Measurements from ENCODE around the gene LRRTM2. TPM values are rescaled to one million over a fixed set of nuclear protein-coding genes. Genes with fewer than 3 reads are reported as not detected.
A peak's percentile ranks its signal among the peaks of the same experiment; 100 is the strongest.

Gene LRRTM2
- total RNA-seq, 1 donor from 2014 or later, result 0.54 TPM

DNA sequence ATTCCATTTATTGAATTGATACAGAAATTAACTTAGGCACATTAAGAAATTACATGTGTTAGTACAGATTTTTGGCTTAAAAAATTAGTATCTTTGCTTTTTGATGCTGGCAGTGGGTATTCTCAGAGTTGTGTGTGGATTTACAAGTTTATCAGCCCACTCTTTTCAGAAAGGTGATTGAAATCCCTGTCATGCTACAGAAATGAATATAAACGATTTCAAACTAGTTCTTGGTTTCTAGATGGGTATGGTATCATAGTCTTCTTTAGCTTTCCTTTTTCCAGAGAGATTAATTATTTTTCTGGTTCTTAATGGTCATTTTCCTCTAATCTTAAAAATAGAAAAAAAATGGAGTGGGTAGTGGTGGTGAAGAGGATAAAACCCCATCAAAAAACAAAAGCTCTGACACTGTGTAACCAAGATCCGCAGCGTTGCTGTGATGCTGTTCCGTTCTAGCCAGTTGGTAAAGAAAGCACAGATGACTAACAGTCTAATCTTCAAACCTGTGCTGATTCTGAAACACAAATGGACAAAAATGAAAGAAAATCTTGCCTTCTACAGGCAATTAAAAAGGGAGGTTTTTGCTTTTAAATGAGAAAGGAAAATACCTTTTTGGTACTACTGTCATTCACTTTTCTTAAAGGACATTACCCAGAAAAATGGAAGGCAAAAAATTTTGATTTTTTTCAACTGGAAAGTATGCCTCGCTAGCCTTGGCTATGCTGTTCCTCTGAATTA is 5.2 kb downstream of the LRRTM2 start:
- no peak for FAIRE-seq
- H3K4me2 ChIP-seq (ENCODE audit: low read length), result peak overlapping the region; percentile 76
- no peaks in the 10 kb centered on the region for H3K9me3 ChIP-seq (ENCODE audit: insufficient read depth, low read depth, low read length)
- no peaks in the 10 kb centered on the region for H3K9me3 Mint-ChIP-seq (ENCODE audit: unreplicated experiment)
- peaks cover 2% of the 10 kb centered on the region for H3K36me3 Mint-ChIP-seq (ENCODE audit: low read depth, unreplicated experiment)
- peaks cover 82% of the 10 kb centered on the region for H4K20me1 ChIP-seq (ENCODE audit: insufficient read depth, low read length)
- H3K36me3 ChIP-seq (ENCODE audit: insufficient read depth, low read length), result no peaks in the 10 kb centered on the region
- no peaks in the 10 kb centered on the region for H3K27me3 ChIP-seq (ENCODE audit: insufficient read depth, low read length)
- no peak overlapping the region for H3K4me3 ChIP-seq (ENCODE audit: insufficient read depth, low read depth, low read length)
- H3K27ac Mint-ChIP-seq (ENCODE audit: unreplicated experiment), result peak overlapping the region; percentile 93
- H3K27ac ChIP-seq (ENCODE audit: low read depth, low read length), result peak overlapping the region; percentile 57
- H3K4me3 Mint-ChIP-seq (ENCODE audit: unreplicated experiment), result no peak overlapping the region
- peak; percentile 73 for DNase-seq (ENCODE audit: low read depth)
- H3K79me2 ChIP-seq (ENCODE audit: insufficient read depth, low read length), result peaks cover 96% of the 10 kb centered on the region
- H3K4me1 ChIP-seq (ENCODE audit: insufficient read depth, low read length), result peaks cover 41% of the 10 kb centered on the region
- TF ChIP-seq, protein P1, sequence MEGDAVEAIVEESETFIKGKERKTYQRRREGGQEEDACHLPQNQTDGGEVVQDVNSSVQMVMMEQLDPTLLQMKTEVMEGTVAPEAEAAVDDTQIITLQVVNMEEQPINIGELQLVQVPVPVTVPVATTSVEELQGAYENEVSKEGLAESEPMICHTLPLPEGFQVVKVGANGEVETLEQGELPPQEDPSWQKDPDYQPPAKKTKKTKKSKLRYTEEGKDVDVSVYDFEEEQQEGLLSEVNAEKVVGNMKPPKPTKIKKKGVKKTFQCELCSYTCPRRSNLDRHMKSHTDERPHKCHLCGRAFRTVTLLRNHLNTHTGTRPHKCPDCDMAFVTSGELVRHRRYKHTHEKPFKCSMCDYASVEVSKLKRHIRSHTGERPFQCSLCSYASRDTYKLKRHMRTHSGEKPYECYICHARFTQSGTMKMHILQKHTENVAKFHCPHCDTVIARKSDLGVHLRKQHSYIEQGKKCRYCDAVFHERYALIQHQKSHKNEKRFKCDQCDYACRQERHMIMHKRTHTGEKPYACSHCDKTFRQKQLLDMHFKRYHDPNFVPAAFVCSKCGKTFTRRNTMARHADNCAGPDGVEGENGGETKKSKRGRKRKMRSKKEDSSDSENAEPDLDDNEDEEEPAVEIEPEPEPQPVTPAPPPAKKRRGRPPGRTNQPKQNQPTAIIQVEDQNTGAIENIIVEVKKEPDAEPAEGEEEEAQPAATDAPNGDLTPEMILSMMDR (IDR thresholded peaks at IDR 0.05; ENCODE audit: insufficient read depth, low read depth, low read length), result no peak
- no peak for TF ChIP-seq EZH2 (IDR thresholded peaks at IDR 0.05; ENCODE audit: insufficient read depth, low read length)
- no peaks in the 10 kb centered on the region for H3K27me3 Mint-ChIP-seq (ENCODE audit: low read depth, unreplicated experiment)
- peak overlapping the region; percentile 59 for H3K9ac ChIP-seq (ENCODE audit: low read length)
- peaks cover 59% of the 10 kb centered on the region for H3K4me1 Mint-ChIP-seq (ENCODE audit: low read depth, unreplicated experiment)
- no peak overlapping the region for H2AFZ ChIP-seq (ENCODE audit: low read depth, low read length)

DNA sequence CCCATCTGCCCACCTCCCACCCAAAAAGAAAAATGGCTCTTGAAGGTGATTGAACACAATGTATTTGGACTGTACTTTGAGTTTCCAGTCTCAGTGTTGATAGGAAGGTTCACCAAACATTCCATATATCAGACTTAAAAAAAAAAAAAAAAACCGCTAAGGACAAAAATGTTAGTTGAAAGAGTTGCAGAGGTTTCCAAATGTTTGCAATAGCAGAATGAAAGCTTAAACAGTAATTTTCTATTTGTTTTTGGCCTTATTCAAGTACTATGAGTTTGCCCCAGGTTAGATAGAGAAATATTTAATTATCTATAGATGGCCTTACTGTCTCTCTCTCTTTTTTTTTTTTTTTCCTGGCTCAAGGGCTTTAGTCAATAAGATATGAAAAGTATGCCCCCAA is 6.1 kb downstream of the LRRTM2 start:
- H3K27ac Mint-ChIP-seq (ENCODE audit: unreplicated experiment), result peak overlapping the region; percentile 93
- H3K4me2 ChIP-seq (ENCODE audit: low read length), result no peak overlapping the region
- H3K9ac ChIP-seq (ENCODE audit: low read length), result no peak overlapping the region
- peaks cover 32% of the 10 kb centered on the region for H3K4me1 ChIP-seq (ENCODE audit: insufficient read depth, low read length)
- FAIRE-seq (no peak), DNase-seq (ENCODE audit: low read depth) (no peak)
- H3K36me3 Mint-ChIP-seq (ENCODE audit: low read depth, unreplicated experiment), result peaks cover 3% of the 10 kb centered on the region
- TF ChIP-seq, protein P1 (IDR thresholded peaks at IDR 0.05; ENCODE audit: insufficient read depth, low read depth, low read length), result no peak
- no peak for TF ChIP-seq EZH2 (IDR thresholded peaks at IDR 0.05; ENCODE audit: insufficient read depth, low read length)
- no peaks in the 10 kb centered on the region for H3K36me3 ChIP-seq (ENCODE audit: insufficient read depth, low read length)
- H4K20me1 ChIP-seq (ENCODE audit: insufficient read depth, low read length), result peaks cover 74% of the 10 kb centered on the region
- H3K27ac ChIP-seq (ENCODE audit: low read depth, low read length), result no peak overlapping the region
- H3K9me3 ChIP-seq (ENCODE audit: insufficient read depth, low read depth, low read length), result no peaks in the 10 kb centered on the region
- H3K4me3 Mint-ChIP-seq (ENCODE audit: unreplicated experiment), result no peak overlapping the region
- H3K27me3 Mint-ChIP-seq (ENCODE audit: low read depth, unreplicated experiment), result no peaks in the 10 kb centered on the region
- H3K4me3 ChIP-seq (ENCODE audit: insufficient read depth, low read depth, low read length), result no peak overlapping the region
- H3K9me3 Mint-ChIP-seq (ENCODE audit: unreplicated experiment), result no peaks in the 10 kb centered on the region
- H3K79me2 ChIP-seq (ENCODE audit: insufficient read depth, low read length), result peaks cover 95% of the 10 kb centered on the region
- no peak overlapping the region for H2AFZ ChIP-seq (ENCODE audit: low read depth, low read length)
- H3K27me3 ChIP-seq (ENCODE audit: insufficient read depth, low read length), result no peaks in the 10 kb centered on the region
- peaks cover 51% of the 10 kb centered on the region for H3K4me1 Mint-ChIP-seq (ENCODE audit: low read depth, unreplicated experiment)

- peaks cover 3% of the 10 kb centered on the region for H3K36me3 Mint-ChIP-seq (ENCODE audit: low read depth, unreplicated experiment)
- no peaks in the 10 kb centered on the region for H3K27me3 Mint-ChIP-seq (ENCODE audit: low read depth, unreplicated experiment)
- peaks cover 34% of the 10 kb centered on the region for H3K4me1 Mint-ChIP-seq (ENCODE audit: low read depth, unreplicated experiment)
- H3K9me3 ChIP-seq (ENCODE audit: insufficient read depth, low read depth, low read length), result no peaks in the 10 kb centered on the region
- peaks cover 65% of the 10 kb centered on the region for H4K20me1 ChIP-seq (ENCODE audit: insufficient read depth, low read length)
- H3K4me3 ChIP-seq (ENCODE audit: insufficient read depth, low read depth, low read length), result no peak overlapping the region
- H3K9ac ChIP-seq (ENCODE audit: low read length), result no peak overlapping the region
- H3K79me2 ChIP-seq (ENCODE audit: insufficient read depth, low read length), result peaks cover 95% of the 10 kb centered on the region
- no peak overlapping the region for H2AFZ ChIP-seq (ENCODE audit: low read depth, low read length)
- H3K4me1 ChIP-seq (ENCODE audit: insufficient read depth, low read length), result peaks cover 19% of the 10 kb centered on the region
- FAIRE-seq, result no peak
- H3K9me3 Mint-ChIP-seq (ENCODE audit: unreplicated experiment), result no peaks in the 10 kb centered on the region
- no peaks in the 10 kb centered on the region for H3K36me3 ChIP-seq (ENCODE audit: insufficient read depth, low read length)
- no peak overlapping the region for H3K27ac Mint-ChIP-seq (ENCODE audit: unreplicated experiment)
- H3K27ac ChIP-seq (ENCODE audit: low read depth, low read length), result no peak overlapping the region
- no peak for TF ChIP-seq EZH2 (IDR thresholded peaks at IDR 0.05; ENCODE audit: insufficient read depth, low read length)
- TF ChIP-seq, protein P1 (IDR thresholded peaks at IDR 0.05; ENCODE audit: insufficient read depth, low read depth, low read length), result no peak
- H3K4me3 Mint-ChIP-seq (ENCODE audit: unreplicated experiment), result no peak overlapping the region
- H3K4me2 ChIP-seq (ENCODE audit: low read length), result no peak overlapping the region
- DNase-seq (ENCODE audit: low read depth), result no peak
- H3K27me3 ChIP-seq (ENCODE audit: insufficient read depth, low read length), result no peaks in the 10 kb centered on the region
These were observed 8.1 kb downstream of the LRRTM2 start for GRCh38 chr5:138867011-138867410.
